NCI-H1694 (cell line): Measurements from ENCODE around the gene AOC2.
A peak's percentile ranks its signal among the peaks of the same experiment; 100 is the strongest.

ENCODE experiments used
- DNase-seq: peaks from one replicate; lab custom pipeline; 2025; lab: John Stamatoyannopoulos, UW

The AOC2 gene

DNA sequence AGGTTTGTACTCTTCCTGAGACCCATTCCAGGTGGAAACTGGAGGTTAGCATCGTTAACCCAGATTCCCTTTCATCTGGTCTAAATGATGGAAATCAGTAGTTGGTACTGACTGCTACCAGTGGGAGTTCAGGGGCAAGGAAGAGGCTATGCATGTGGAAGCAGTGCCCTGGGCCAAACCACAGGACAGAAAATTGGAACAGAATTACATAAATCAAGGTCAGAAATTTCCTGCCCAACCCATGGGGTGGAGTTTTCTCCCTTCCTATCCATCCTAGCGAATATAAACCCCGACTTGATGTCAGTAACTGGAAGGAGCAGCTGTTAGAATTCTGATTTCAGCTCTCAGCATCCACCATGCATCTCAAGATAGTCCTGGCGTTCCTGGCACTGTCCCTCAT, at the start of gene AOC2:
TSS of gene AOC2 (plus strand) at position 310 of the 400 bp plus-strand sequence. CDS start at position 357, 47 bp downstream.
- DNase-seq, result no peak

DNA sequence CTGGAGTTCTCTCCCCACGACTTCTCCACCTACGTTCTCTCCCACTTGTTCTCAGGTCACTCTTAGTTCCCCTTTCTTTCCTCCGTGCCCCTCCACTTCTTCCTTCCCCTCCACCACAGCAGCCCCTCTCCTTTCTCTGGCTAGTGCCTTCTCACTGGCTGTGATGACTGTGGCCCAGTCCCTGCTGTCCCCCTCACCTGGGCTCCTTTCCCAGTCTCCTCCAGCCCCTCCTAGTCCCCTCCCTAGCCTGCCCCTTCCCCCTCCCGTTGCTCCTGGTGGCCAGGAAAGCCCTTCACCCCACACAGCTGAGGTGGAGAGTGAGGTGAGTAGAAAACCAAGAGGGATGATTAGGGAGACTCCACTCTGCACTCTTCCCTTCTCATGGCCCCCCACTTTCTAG, 49.3 kb upstream of the AOC2 start:
- DNase-seq, result no peak

DNA sequence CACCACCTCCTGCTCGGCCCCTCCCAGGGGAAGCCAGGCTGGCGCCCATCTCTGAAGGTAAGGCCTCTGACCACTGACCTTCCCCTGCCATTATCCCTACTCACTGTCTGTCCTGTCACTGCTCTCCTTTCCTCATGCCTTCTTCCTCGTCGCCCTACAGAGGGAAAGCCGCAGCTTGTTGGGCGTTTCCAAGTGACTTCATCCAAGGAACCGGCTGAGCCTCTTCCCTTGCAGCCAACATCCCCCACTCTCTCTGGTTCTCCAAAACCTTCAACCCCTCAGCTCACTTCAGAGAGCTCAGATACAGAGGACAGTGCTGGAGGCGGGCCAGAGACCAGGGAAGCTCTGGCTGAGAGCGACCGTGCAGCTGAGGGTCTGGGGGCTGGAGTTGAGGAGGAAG, 48.9 kb upstream of the AOC2 start:
- no peak for DNase-seq

DNA sequence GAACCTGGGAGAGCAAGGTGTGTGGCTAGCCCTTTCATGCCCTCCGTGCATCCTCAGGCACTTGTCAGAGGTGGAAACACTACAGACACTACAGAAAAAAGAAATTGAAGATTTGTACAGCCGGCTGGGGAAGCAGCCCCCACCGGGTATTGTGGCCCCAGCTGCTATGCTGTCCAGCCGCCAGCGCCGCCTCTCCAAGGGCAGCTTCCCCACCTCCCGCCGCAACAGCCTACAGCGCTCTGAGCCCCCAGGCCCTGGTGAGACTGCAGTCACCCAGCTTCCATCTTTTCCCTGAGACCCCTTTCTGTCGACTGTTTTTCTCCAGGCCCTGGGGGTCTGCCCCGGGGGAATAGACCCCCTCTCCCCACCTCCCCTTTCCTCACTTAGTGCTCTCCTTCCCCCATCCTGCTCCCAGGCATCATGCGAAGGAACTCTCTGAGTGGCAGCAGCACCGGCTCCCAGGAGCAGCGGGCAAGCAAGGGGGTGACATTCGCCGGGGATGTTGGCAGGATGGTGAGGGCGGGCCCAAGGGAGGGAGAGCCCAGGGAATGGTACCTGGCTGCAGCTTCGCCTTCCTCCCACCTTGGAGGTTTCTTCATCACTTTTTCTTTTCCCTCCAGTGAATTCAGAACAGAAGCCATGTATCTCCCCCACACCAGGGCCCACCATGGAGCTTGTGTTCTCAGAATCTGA, 48.2 kb upstream of the AOC2 start:
- DNase-seq, result no peak

DNA sequence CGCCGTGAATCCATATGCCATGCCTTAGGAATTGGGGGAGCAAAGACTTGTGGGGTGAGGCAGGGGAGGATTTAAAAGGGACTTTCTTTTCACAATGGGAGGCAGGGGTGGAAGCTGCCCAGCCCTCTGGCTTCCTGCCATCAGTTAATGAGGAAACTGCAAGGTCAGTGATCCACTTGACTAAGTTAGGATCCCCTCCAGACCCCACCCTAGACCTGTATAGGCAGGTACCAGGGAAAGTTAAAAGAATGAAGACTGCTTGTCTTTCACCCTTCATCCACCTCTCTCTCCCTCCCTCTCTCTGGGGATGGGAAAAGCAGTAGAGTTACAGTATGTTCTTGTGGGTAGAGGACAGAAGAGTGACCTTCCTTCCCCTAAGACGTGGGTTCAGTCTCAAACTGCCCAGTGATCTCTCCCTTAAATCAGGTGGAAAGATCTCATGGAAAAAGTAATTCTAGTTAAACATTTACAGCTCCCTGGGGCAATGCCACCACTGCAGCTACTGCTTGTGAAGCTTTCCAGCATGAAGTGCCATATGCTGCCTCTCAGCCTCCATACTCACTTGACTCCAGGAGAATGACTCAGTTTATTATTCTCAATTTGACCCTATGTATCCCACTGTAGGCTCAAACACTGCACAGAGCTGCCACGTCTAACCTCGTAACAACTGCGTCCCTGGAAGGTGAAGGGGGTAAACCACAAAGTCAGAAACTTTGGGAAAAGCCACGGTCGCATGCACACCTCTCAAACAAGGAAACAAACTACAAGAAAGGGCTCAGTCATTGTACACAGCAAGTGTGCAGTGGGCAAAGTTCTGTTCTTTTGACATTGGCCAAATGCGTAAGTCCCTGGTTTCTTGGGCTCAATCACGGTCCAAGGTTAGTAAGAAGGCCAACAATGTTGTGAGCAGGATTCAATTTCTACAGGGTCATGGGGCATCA, 47.0 kb upstream of the AOC2 start:
- DNase-seq, result no peak

DNA sequence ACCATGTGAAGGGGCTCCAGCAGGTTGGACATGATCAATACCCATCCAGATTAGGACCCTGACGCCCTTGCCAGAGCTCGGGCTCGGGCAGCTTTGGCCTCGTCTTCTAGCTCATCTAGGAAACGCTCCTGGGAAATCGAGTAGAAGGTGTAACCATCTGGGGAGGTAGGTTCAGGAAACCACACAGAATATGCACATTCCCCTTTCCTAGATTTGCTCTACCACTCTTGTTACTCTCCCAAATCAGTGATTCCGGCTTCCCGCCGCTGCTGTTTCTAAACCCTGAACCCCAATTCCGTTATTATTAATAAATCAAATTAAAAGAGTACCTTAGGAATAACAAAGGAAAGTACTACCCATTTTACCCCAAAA, 46.4 kb upstream of the AOC2 start:
- no peak for DNase-seq

DNA sequence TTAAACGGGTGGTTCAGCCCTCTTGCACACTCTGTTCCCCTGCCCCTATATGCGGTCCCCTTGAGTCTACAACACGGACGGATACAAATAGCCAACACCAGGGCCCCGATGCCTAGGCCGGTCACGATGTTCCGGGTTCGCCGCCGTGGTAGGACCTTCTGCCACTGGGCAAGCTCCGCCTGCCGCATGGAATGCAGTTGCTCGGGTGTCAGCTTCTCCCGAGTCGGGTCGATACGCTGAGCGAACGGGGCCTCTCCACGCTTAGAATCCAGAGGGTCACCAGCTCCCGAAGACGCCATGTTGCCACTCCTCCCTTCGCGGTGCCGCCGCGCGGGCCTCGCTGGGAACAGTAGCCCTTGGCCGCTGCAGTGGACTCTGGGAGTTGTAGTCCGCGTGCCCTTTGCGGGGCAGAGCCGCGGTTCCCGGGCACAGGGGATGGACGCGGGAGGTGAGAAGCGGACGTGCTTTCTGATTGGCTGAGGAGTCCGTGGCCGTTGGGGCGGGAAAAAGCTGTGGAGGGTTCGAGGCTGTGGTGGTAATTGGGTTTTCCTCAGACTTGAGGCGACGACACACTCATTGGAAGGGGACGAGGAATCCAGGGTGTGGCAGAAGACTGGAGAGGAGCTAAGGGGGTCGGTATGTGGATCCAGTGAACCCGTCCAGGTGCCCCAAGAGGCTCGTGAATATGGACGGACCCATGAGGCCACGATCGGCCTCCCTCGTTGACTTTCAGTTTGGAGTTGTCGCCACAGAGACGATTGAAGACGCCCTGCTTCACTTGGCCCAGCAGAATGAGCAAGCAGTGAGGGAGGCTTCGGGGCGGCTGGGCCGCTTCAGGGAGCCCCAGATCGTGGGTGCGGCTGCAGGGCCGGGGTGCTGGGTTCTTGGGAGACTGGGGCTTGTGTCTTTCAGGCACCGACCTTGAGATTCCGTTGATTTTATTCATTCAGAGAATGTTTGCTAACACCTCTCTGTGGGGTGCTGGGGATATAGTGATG, 45.7 kb upstream of the AOC2 start, which contains the start of the genes CNTD1 and COA3:
TSS of gene CNTD1 (plus strand) at position 479 of the 998 bp plus-strand sequence. CDS start at position 686, 207 bp downstream.
TSS of gene COA3 (minus strand) at position 322 of the 998 bp plus-strand sequence. CDS start at position 299, 23 bp downstream.
- peak; percentile 65 for DNase-seq

- no peak for DNase-seq
Observed at GRCh38 chr17:42803074-42803883, 41.1 kb upstream of the AOC2 start.

GRCh38 chr17:42804918-42805367, 39.4 kb upstream of the AOC2 start:
- no peak for DNase-seq

GRCh38 chr17:42806249-42806648, 38.1 kb upstream of the AOC2 start:
- DNase-seq, result no peak

DNA sequence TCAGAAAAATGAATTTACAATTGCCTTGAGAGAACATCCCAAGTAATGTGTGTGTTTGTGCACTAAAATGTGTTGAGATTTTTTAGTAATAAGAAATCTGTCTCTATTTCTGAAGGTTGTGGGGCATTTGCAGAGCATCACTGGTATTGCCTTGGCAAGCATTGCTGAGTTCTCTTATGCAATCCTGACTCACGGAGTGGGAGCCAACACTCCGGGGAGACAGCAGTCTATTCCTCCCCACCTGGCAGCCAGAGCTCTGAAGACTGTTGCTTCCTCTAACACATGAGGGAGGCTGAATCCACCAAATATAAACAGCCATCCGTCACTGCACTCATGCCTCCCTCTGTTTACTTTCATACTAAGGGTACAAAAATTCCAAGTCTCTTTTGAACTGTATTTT, 35.1 kb upstream of the AOC2 start:
- no peak for DNase-seq

GRCh38 chr17:42814633-42815399, 29.6 kb upstream of the AOC2 start:
- no peak for DNase-seq

DNA sequence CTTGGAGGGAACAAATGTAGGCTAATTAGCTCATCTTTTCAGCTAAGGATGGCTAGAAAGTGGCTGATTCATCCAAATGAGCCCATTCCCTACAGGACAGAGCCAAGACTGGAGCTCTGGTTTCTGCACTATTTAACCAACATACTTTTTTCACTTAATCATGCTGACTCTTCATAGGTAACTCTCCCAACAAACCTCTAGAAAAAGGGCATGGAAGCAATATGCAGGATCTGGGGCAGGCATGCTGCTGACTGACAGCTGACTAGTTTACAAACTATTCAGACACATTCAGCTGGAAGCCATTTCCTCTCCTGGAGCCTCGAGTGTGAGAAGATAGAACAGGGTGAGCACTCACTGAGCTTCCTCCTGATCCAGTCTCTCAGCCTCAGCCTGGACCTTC, 26.5 kb upstream of the AOC2 start:
- DNase-seq, result no peak

DNA sequence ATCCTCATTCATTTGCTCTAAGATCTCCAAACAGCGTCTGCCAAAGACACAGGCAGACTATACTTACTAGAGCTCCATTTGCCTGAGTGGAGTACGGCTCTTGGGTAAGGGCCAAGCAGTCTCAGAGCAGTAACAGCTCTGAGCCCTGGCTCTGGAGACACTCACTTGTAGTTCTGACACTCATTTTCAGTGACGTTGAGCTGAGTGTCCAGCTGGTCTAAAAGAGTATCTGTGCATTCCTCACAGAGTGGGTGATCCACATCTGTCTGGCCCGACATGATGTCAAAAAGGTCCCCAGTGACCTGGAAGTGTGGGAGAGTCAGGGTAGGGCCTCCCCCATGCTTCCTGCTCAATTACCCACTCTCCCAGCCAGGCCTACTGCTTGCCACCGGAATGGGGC, 26.0 kb upstream of the AOC2 start:
- no peak for DNase-seq

DNA sequence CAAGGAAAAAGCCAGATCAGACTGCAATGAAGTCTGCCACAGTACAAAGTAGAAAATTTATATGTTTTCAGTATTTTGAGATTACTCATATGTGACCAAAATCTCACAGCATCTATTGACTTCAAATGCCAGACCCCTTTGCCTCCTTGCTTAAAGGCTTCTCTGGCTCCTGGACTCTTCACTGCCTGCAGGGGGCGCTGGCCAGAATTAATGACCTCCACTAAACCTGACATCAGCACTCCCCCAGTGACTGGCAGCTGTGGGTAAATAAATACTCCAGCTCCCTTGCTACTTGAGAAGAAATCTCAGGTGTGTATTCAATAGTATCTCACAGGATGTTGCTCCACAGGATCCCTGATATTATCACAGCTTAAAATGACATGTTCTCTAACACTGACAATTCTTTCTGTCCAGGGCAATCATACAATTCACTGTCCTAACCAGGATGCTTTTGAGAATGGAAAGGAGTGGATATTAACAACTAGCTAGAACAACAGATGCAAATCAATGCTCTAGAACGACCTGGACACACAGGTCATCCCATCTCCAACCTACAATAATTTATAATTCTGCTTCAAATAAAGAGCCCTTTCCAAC, 24.3 kb upstream of the AOC2 start:
- DNase-seq, result peak; percentile 64

GRCh38 chr17:42821176-42821575, 23.2 kb upstream of the AOC2 start:
- DNase-seq, result no peak

DNA sequence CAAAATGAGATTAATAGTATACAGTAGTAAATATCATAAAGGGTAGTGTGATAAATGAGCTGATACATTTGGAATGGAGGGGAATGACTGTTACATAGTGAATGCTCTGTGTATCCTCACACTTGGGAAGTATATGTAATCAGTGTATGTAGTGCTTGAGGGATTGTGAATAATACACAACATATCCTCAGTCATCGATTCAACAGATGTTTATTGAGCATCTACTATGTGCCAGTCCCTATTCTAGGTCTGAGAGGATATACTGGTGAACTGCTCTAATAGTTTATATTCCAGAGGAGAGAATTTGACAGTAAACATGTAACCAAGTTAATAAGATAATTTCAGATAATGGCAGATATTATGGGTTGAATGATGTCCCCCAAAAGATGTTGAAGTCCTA, 16.9 kb upstream of the AOC2 start:
- DNase-seq, result no peak

- DNase-seq, result no peak
Observed at GRCh38 chr17:42830971-42831370, 13.4 kb upstream of the AOC2 start.

DNA sequence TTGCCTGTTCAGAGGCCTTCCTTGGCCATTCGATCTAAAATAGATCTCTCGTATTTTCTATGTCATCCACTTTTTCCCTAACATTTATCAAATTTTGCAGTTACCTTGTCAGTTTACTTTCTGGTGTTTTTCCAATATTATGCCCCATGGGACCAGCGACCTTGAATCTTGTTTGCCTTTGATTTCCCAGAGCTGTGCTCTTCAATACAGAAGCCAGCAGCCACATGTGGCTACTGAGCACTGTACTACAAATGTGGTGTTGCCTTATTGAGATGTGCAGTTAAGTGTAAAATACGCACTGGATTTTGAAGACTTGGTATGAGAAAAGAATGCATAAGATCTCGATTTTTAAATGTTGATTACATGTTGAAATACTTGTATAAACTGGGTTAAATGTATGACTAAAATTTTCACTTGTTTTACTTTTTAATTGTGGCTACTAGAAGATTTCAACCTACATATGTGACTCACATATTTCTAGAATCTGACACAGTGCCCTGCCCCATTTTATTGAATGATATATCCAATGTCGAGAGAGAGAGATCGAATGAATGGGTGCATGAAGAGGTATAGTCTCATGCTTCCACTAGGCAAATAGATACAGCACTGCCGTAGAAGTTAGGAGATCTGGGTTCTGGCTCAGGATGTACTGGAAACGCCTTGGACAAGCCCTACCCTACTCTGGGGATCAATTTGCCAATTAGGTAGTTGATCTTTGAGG, 12.0 kb upstream of the AOC2 start:
- DNase-seq, result no peak
